Chondrocyte (in vitro differentiated cells): Measurements from ENCODE around the gene LILRB3. TPM values are rescaled to one million over a fixed set of nuclear protein-coding genes. Genes with fewer than 3 reads are reported as not detected.

Experiments
- DNase-seq: peaks from one replicate; pipeline ENCODE4 v3.0.0; 2021; ENCODE audit warnings: mixed read lengths, low spot score
- H3K27ac Mint-ChIP-seq: one replicate; pipeline ENCODE4 v1.8.0; 2021; ENCODE audit warnings: mild to moderate bottlenecking, moderate library complexity, mixed read lengths; ENCODE audit not compliant: unreplicated experiment
- H3K27me3 Mint-ChIP-seq: 2 replicates; pipeline ENCODE4 v1.8.0; 2021; ENCODE audit warnings: low read depth, mixed read lengths
- H3K36me3 Mint-ChIP-seq: 2 replicates; pipeline ENCODE4 v1.8.0; 2021; ENCODE audit warnings: low read depth, mixed read lengths
- H3K4me1 Mint-ChIP-seq: 2 replicates; pipeline ENCODE4 v1.8.0; 2021; ENCODE audit warnings: low read depth, mild to moderate bottlenecking, mixed read lengths
- H3K4me3 Mint-ChIP-seq: one replicate; pipeline ENCODE4 v1.8.0; 2021; ENCODE audit warnings: mild to moderate bottlenecking, moderate library complexity, mixed read lengths; ENCODE audit not compliant: unreplicated experiment
- H3K9me3 Mint-ChIP-seq: 2 replicates; pipeline ENCODE4 v1.8.0; 2021; ENCODE audit warnings: low read depth, mixed read lengths
- CTCF ChIP-seq: fragments of 200-600 bp; sonication (generic); IDR thresholded peaks from 2 replicates; pipeline ENCODE4 v1.5.0; 2021; ENCODE audit warnings: antibody characterized with exemption, mild to moderate bottlenecking, moderate library complexity
- total RNA-seq: library from RNA; stranded (reverse); gene quantifications from 3 replicates; pipeline ENCODE4 v1.2.1, GENCODE V29; 2021

LILRB3 gene
- total RNA-seq, 1 donor from 2014 or later: not detected

DNA sequence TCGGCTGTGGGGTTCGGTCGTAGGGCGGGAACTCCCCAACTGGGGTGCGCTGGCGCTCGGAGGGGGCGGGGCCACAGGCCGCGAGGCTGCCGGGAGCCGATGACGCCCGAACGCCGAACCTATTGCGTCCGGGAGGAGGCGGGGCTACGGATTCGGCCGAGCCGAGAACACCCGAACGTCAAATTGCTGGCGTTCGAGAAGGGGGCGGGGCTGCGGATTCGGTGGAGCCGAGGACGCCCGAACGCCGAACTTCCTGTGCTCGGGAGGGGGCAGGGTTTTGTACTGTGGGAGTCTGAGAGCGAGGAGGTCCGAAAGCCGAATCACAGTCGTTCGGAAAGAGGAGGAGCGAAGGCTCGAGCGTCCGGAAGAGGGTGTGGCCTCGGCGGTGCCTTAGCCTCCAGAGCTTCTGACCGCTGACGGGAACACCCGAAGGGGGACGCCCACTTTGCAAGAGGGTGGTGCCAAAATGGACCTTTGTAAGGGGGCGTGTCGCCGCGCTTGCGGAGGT is 32.2 kb downstream of the LILRB3 start:
- TF ChIP-seq CTCF: no peak
- peaks cover 7% of the 10 kb centered on the region for H3K36me3 Mint-ChIP-seq
- H3K9me3 Mint-ChIP-seq: no peaks in the 10 kb centered on the region
- H3K27ac Mint-ChIP-seq: peak overlapping the region; percentile 99
- no peaks in the 10 kb centered on the region for H3K27me3 Mint-ChIP-seq
- peaks cover 34% of the 10 kb centered on the region for H3K4me1 Mint-ChIP-seq
- DNase-seq: peak; percentile 99
- peak overlapping the region; percentile 86 for H3K4me3 Mint-ChIP-seq

DNA sequence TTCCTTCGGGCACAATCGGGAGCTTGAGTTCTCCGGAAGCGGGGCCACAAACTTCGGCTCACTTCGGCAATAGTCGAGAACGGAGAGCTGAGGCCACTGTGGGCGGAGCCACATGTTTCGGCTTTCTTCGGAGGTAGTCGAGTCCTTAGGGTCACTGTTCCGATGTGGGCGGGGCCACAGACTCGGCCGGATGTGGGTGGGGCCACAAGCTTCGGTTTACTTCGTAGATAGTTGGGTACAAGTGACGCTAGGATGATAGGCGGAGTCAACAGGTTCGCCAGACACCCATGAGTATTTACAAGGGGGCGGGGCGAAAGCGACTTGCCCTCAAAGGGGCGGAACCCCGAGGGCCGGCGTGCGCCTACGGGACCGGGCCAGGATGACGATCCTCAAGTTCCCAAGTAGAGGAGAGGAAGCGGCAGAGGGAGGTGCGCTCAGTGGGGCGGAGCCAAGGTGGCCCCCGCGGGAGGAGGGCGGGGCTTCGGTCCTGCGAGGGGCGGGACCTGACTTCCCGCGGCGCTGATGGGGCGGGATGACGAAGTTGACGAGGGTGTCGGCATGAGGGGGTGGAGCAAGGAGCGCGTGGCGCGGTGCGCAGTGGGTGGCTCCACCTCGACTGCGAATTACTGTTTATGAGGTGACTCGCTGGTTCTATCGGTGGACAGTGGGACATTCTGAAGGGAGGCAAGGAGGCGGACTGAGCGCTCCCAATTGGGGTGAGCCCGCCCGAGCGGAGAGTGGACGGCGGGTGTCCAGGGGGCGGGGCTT is 32.9 kb downstream of the LILRB3 start:
- H3K9me3 Mint-ChIP-seq: no peaks in the 10 kb centered on the region
- H3K4me3 Mint-ChIP-seq: peak overlapping the region; percentile 86
- no peaks in the 10 kb centered on the region for H3K27me3 Mint-ChIP-seq
- H3K4me1 Mint-ChIP-seq: peaks cover 34% of the 10 kb centered on the region
- peaks cover 6% of the 10 kb centered on the region for H3K36me3 Mint-ChIP-seq
- no peak for TF ChIP-seq CTCF
- H3K27ac Mint-ChIP-seq: peak overlapping the region; percentile 99
- DNase-seq: peak; percentile 100

DNA sequence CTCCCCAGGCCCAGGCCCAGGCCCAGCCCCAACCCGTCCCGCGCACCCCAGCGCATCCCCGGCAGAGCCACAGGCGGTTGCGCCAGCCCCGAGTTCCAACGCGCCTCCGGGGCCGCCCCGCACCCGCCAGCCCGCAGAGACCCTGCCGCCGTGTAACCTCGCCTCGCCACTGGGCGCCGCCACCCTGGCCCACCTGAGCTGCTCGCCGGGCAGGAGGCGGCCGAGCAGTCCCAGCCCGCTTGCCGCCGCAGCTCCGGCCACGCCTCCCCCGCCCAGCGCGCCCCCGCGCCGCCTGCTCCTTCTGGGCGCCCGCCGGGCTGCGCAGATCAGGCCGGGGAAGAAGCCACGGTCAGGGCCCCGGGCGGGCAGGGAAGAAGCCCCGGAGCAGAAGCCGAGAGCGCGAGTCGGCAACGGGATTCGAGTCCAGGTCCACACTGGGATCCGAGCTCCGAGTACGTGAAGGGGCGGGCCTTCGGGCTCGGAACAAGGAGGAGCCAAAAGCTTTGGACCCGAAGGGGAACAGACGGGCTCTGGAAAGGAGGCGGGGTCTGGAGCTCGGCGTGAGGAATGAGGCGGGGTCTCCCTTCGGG is 33.6 kb downstream of the LILRB3 start, which contains the start of gene MBOAT7:
Gene MBOAT7 (minus strand): TSS at position 436 of the 590 bp plus-strand sequence. CDS start 1,072 bp downstream, outside the sequence.
- Mint-ChIP-seq H3K36me3 (peaks cover 6% of the 10 kb centered on the region), H3K9me3 (no peaks in the 10 kb centered on the region), H3K4me3 (peak within 1 kb of the TSS; percentile 86), H3K27ac (peak within 1 kb of the TSS; percentile 99), H3K27me3 (no peaks in the 10 kb centered on the region), H3K4me1 (peaks cover 34% of the 10 kb centered on the region)
- peak; percentile 90 for DNase-seq
- TF ChIP-seq CTCF: peak; percentile 57

DNA sequence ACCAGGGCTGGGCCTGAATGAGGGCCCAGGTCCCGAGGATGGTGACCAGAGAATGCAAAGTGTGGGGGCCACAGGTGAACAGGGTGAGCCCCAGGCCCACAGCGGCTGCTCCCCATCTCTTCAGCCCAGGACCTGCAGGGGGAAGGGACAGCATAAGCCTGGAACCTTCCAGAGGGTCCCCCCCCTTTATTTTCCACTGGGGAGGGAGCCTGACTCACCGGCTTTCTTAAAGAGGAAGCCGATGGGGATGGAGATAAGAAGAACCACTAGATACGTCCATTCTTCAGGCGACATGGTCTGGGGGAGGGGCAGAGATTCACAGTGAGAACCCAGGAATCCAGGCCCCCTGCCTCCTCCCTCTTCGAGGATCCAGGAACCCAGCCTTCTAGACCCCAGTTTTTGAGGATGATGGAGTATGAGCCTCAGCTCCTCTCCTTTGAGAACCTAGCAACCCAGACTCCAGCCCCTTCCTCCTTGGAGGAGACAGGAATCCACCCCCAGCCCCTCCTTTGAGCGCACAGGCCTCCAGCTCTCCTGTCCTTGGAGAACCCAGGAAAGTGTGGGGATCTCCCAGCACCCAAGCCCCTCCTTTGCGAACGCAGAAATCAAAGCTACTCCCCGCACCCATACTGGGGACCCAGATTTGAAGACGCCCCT is 34.5 kb downstream of the LILRB3 start:
- Mint-ChIP-seq H3K9me3 (no peaks in the 10 kb centered on the region), H3K27me3 (no peaks in the 10 kb centered on the region), H3K27ac (peak overlapping the region; percentile 76), H3K36me3 (peaks cover 5% of the 10 kb centered on the region), H3K4me1 (peaks cover 34% of the 10 kb centered on the region), H3K4me3 (peak overlapping the region; percentile 86)
- TF ChIP-seq CTCF: no peak
- no peak for DNase-seq

GRCh38 chr19:54186934-54187381 is 35.8 kb downstream of the LILRB3 start:
- H3K27ac Mint-ChIP-seq: no peak overlapping the region
- peaks cover 4% of the 10 kb centered on the region for H3K36me3 Mint-ChIP-seq
- H3K9me3 Mint-ChIP-seq: no peaks in the 10 kb centered on the region
- no peak for TF ChIP-seq CTCF
- no peak overlapping the region for H3K4me3 Mint-ChIP-seq
- H3K4me1 Mint-ChIP-seq: peaks cover 23% of the 10 kb centered on the region
- peak; percentile 90 for DNase-seq
- no peaks in the 10 kb centered on the region for H3K27me3 Mint-ChIP-seq
